Ovary (tissue), 3 donors: ENCODE data around the gene BUD23.

Source experiments
- POLR2A ChIP-seq: fragments of 450-650 bp; IDR thresholded peaks from one replicate; pipeline ENCODE4 v1.6.1; 2017; ENCODE audit warnings: antibody characterized with exemption, mild to moderate bottlenecking, moderate library complexity
- TF ChIP-seq, protein P1 (sequence below), 3 donors: fragments of 450-650 bp in 2 of 3; fragments of 200-600 bp in 1 of 3; IDR thresholded peaks; one replicate each; pipeline versions ENCODE4 v1.5.1 to v1.8.0; 2016 to 2022; ENCODE audit warnings: antibody characterized with exemption in 3 of 3, mild to moderate bottlenecking in 1 of 3
- donor health status: DM: no; HTN: no; CAD: no.

DNA sequence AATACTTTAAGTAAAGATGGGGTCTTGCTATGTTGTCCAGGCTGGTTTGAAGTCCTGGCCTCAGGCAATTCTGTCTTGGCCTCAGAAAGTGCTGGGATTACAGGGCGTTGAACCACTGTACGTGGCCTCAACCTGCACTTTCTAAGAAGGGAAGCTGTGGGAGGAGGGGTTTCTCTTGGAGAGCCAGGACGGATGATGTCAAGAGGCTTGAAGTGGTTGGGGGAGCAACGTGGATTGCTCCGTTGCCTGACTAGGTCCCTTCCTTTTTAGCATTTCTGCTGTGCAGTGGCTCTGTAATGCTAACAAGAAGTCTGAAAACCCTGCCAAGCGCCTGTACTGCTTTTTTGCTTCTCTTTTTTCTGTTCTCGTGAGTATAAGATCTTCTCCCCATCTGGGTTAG lies 7.2 kb downstream of the BUD23 start:
- TF ChIP-seq, protein P1, sequence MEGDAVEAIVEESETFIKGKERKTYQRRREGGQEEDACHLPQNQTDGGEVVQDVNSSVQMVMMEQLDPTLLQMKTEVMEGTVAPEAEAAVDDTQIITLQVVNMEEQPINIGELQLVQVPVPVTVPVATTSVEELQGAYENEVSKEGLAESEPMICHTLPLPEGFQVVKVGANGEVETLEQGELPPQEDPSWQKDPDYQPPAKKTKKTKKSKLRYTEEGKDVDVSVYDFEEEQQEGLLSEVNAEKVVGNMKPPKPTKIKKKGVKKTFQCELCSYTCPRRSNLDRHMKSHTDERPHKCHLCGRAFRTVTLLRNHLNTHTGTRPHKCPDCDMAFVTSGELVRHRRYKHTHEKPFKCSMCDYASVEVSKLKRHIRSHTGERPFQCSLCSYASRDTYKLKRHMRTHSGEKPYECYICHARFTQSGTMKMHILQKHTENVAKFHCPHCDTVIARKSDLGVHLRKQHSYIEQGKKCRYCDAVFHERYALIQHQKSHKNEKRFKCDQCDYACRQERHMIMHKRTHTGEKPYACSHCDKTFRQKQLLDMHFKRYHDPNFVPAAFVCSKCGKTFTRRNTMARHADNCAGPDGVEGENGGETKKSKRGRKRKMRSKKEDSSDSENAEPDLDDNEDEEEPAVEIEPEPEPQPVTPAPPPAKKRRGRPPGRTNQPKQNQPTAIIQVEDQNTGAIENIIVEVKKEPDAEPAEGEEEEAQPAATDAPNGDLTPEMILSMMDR (IDR thresholded peaks at IDR 0.05) = no peak
- TF ChIP-seq POLR2A = no peak
